Pericardium fibroblast (primary cell): ENCODE data around the gene UBE2J1. TPM values are rescaled to one million over a fixed set of nuclear protein-coding genes. Genes with fewer than 3 reads are reported as not detected.

Source experiments
- total RNA-seq: library from RNA; depleted of rRNA; stranded (reverse); fragments of >200 nt; gene quantifications from 2 replicates; pipeline ENCODE4 v1.2.3, GENCODE V29; 2015

Gene UBE2J1
- 26.9 and 35.1 TPM in 2 replicates for total RNA-seq

DNA sequence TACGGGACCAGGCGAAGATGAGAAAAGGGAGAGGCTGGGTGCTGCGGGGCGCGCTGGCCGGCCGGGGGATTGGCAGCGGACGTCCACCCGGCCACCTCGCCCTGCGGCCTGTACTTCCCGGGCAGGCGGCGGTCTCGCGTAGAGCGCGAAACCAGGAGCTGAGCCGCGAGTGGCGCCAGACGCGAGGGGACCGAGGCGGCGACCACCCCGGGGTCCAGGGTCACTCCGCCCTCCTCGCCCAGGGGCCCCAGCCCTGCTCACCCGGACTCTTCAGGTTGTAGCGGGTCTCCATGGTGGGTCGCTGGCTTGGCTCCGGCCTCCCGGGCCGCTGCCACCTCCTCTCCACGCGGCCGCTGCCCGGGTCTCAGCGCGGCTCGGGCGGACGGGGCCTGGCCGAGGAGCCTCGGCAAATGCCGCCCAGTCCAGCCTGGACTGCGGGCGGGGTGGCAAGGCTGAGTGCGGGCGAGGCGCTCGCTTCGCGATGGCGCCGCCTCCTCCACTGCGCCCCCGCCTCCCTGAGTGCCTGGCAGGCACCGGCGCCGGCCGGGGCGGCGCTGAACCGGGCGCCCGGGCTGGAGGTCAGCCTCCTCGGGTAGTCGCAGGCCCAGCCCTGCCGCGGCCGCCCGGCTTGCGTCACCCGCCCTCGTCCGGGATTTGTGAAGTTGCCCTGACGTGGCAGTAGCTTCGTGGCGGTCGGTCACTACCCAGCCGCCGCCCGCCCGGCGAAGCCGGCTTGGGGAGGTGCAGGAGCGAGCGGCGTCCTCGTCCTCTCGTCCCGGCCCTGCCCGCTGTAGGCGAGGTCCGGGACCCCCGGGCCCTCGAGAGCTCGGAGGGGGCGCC, at the start of gene UBE2J1:
Gene UBE2J1 (minus strand): TSS at position 445 of the 840 bp plus-strand sequence. CDS start 153 bp downstream, at position 292.

GRCh38 chr6:89315249-89315885, 37.2 kb downstream of the UBE2J1 start, which contains the start of gene GABRR2:
GABRR2 (minus strand) TSS chr6:89315299; CDS start chr6:89315165, 134 bp downstream.

Other genes with a start within 250 kb of the UBE2J1 start
- 0.51 and 0.58 TPM in 2 replicates for gene SRSF12, start 234.7 kb downstream of the UBE2J1 start, total RNA-seq
- gene PM20D2, start 206.7 kb downstream of the UBE2J1 start, total RNA-seq = 3.0 and 3.8 TPM in 2 replicates
- gene GABRR1, start 135.4 kb downstream of the UBE2J1 start, total RNA-seq = not detected in 2 replicates
- not detected in 2 replicates for gene GABRR2, start 37.4 kb downstream of the UBE2J1 start, total RNA-seq
- gene RRAGD, start 59.6 kb upstream of the UBE2J1 start, total RNA-seq = 0.17 and 1.5 TPM in 2 replicates
- gene ANKRD6, start 80.4 kb upstream of the UBE2J1 start, total RNA-seq = 0.51 and 6.3 TPM in 2 replicates